ENCODE results near the gene SMIM32. TPM values are rescaled to one million over a fixed set of nuclear protein-coding genes. Genes with fewer than 3 reads are reported as not detected.

SMIM32 gene
- under 1 TPM in 1 of 2 donors, not detected in 1; 0.49 TPM for total RNA-seq
- polyA plus RNA-seq = 1 to 10 TPM in 1 of 2 donors, not detected in 1; 1.4 TPM
- long read RNA-seq, donor 1, partial matches to known transcripts = 0 of 1 reads
- long read RNA-seq, donor 1, other reads (novel, unspliced or antisense) = 0 of 1 reads
- long read RNA-seq, donor 2 = 0 reads

GRCh38 chr5:136192526-136193321 lies at the start of gene SMIM32:
Gene SMIM32, minus strand, starts transcription at chr5:136193162. Its CDS starts 638 bp downstream, at chr5:136192524.
- DNase-seq (no peak), ATAC-seq (ENCODE audit: low FRiP score) (peak; percentile 3)
- Histone ChIP-seq H3K27me3 (ENCODE audit: control insufficient read depth in 1 of 2, insufficient read depth in 2 of 2, low read length in 1 of 2) (no peaks in the 10 kb centered on the region), H3K4me3 (ENCODE audit: low read length in 2 of 2) (peak within 1 kb of the TSS in 1 of 2 donors; percentile 38), H3K9me3 (ENCODE audit: control insufficient read depth, low read length) (no peaks in the 10 kb centered on the region), H3K36me3 (ENCODE audit: control insufficient read depth in 1 of 2, insufficient read depth in 2 of 2, low read length in 1 of 2) (no peaks in the 10 kb centered on the region), H3K27ac (ENCODE audit: low read depth in 1 of 2, low read length in 2 of 2) (no peak within 1 kb of the TSS), H3K4me1 (ENCODE audit: control insufficient read depth in 1 of 2, insufficient read depth in 2 of 2, low read length in 2 of 2) (no peaks in the 10 kb centered on the region)
- intact Hi-C loops (cut with DNase I) = no loop called here
- 0 to 1% methylated on average over 61 to 81 of the region's 81 CpGs for WGBS, 2 donors

GRCh38 chr5:136242611-136243010 lies 49.6 kb upstream of the SMIM32 start:
- intact Hi-C loops (cut with DNase I) = no loop called here
- ATAC-seq (ENCODE audit: low FRiP score) (no peak), DNase-seq (no peak)

GRCh38 chr5:136242136-136242535 lies 49.2 kb upstream of the SMIM32 start:
- intact Hi-C loops (cut with DNase I) = no loop called here
- DNase-seq = no peak
- Histone ChIP-seq H3K36me3 (ENCODE audit: control insufficient read depth in 1 of 2, insufficient read depth in 2 of 2, low read length in 1 of 2) (no peaks in the 10 kb centered on the region), H3K27ac (ENCODE audit: low read depth in 1 of 2, low read length in 2 of 2) (no peak overlapping the region), H3K9me3 (ENCODE audit: control insufficient read depth, low read length) (no peaks in the 10 kb centered on the region), H3K4me3 (ENCODE audit: low read length in 2 of 2) (no peak overlapping the region), H3K4me1 (ENCODE audit: control insufficient read depth in 1 of 2, insufficient read depth in 2 of 2, low read length in 2 of 2) (no peaks in the 10 kb centered on the region), H3K27me3 (ENCODE audit: control insufficient read depth in 1 of 2, insufficient read depth in 2 of 2, low read length in 1 of 2) (no peaks in the 10 kb centered on the region)
- WGBS, 2 donors = 82 to 88% methylated on average over 1 of the region's 1 CpG
- ATAC-seq (ENCODE audit: low FRiP score) = no peak

More at GRCh38 chr5:136242611-136243010, 49.6 kb upstream of the SMIM32 start:
- H3K4me3 ChIP-seq (ENCODE audit: low read length in 2 of 2) = no peak overlapping the region
- H3K9me3 ChIP-seq (ENCODE audit: control insufficient read depth, low read length) = no peaks in the 10 kb centered on the region
- no peaks in the 10 kb centered on the region for H3K4me1 ChIP-seq (ENCODE audit: control insufficient read depth in 1 of 2, insufficient read depth in 2 of 2, low read length in 2 of 2)
- WGBS, 2 donors = 92 to 94% methylated on average over 2 of the region's 2 CpGs
- H3K27me3 ChIP-seq (ENCODE audit: control insufficient read depth in 1 of 2, insufficient read depth in 2 of 2, low read length in 1 of 2) = no peaks in the 10 kb centered on the region
- no peak overlapping the region for H3K27ac ChIP-seq (ENCODE audit: low read depth in 1 of 2, low read length in 2 of 2)
- no peaks in the 10 kb centered on the region for H3K36me3 ChIP-seq (ENCODE audit: control insufficient read depth in 1 of 2, insufficient read depth in 2 of 2, low read length in 1 of 2)

GRCh38 chr5:136240894-136241293 lies 47.9 kb upstream of the SMIM32 start:
- 94 to 97% methylated on average over 4 of the region's 4 CpGs for WGBS, 2 donors
- ATAC-seq (ENCODE audit: low FRiP score) = no peak
- Histone ChIP-seq H3K36me3 (ENCODE audit: control insufficient read depth in 1 of 2, insufficient read depth in 2 of 2, low read length in 1 of 2) (no peaks in the 10 kb centered on the region), H3K27me3 (ENCODE audit: control insufficient read depth in 1 of 2, insufficient read depth in 2 of 2, low read length in 1 of 2) (no peaks in the 10 kb centered on the region), H3K27ac (ENCODE audit: low read depth in 1 of 2, low read length in 2 of 2) (no peak overlapping the region), H3K4me3 (ENCODE audit: low read length in 2 of 2) (no peak overlapping the region), H3K4me1 (ENCODE audit: control insufficient read depth in 1 of 2, insufficient read depth in 2 of 2, low read length in 2 of 2) (no peaks in the 10 kb centered on the region), H3K9me3 (ENCODE audit: control insufficient read depth, low read length) (no peaks in the 10 kb centered on the region)
- intact Hi-C loops (cut with DNase I) = no loop called here
- DNase-seq = no peak

- peaks cover 0 to 2% of the 10 kb centered on the region in 2 donors for H3K27me3 ChIP-seq (ENCODE audit: control insufficient read depth in 1 of 2, insufficient read depth in 2 of 2, low read length in 1 of 2)
- DNase-seq (no peak), ATAC-seq (ENCODE audit: low FRiP score) (no peak)
- intact Hi-C loops (cut with DNase I) = no loop called here
- H3K4me1 ChIP-seq (ENCODE audit: control insufficient read depth in 1 of 2, insufficient read depth in 2 of 2, low read length in 2 of 2) = no peaks in the 10 kb centered on the region
- H3K36me3 ChIP-seq (ENCODE audit: control insufficient read depth in 1 of 2, insufficient read depth in 2 of 2, low read length in 1 of 2) = no peaks in the 10 kb centered on the region
- WGBS, 2 donors = 61 to 62% methylated on average over 5 of the region's 5 CpGs
- H3K4me3 ChIP-seq (ENCODE audit: low read length in 2 of 2) = no peak overlapping the region
- H3K27ac ChIP-seq (ENCODE audit: low read depth in 1 of 2, low read length in 2 of 2) = no peak overlapping the region
- no peaks in the 10 kb centered on the region for H3K9me3 ChIP-seq (ENCODE audit: control insufficient read depth, low read length)
These were observed 43.6 kb upstream of the SMIM32 start for GRCh38 chr5:136236479-136237083.

GRCh38 chr5:136235321-136235720 lies 42.4 kb upstream of the SMIM32 start:
- H3K4me1 ChIP-seq (ENCODE audit: control insufficient read depth in 1 of 2, insufficient read depth in 2 of 2, low read length in 2 of 2) = no peaks in the 10 kb centered on the region
- 6 to 62% methylated on average over 1 of the region's 1 CpG for WGBS, 2 donors
- no peak overlapping the region for H3K27ac ChIP-seq (ENCODE audit: low read depth in 1 of 2, low read length in 2 of 2)
- DNase-seq = no peak
- no peaks in the 10 kb centered on the region for H3K9me3 ChIP-seq (ENCODE audit: control insufficient read depth, low read length)
- H3K36me3 ChIP-seq (ENCODE audit: control insufficient read depth in 1 of 2, insufficient read depth in 2 of 2, low read length in 1 of 2) = no peaks in the 10 kb centered on the region
- intact Hi-C loops (cut with DNase I) = no loop called here
- no peak overlapping the region for H3K4me3 ChIP-seq (ENCODE audit: low read length in 2 of 2)
- no peak for ATAC-seq (ENCODE audit: low FRiP score)
- H3K27me3 ChIP-seq (ENCODE audit: control insufficient read depth in 1 of 2, insufficient read depth in 2 of 2, low read length in 1 of 2) = peaks cover 0 to 2% of the 10 kb centered on the region in 2 donors

- 90 to 95% methylated on average over 6 of the region's 6 CpGs for WGBS, 2 donors
- Histone ChIP-seq H3K36me3 (ENCODE audit: control insufficient read depth in 1 of 2, insufficient read depth in 2 of 2, low read length in 1 of 2) (no peaks in the 10 kb centered on the region), H3K27me3 (ENCODE audit: control insufficient read depth in 1 of 2, insufficient read depth in 2 of 2, low read length in 1 of 2) (peaks cover 0 to 2% of the 10 kb centered on the region in 2 donors), H3K27ac (ENCODE audit: low read depth in 1 of 2, low read length in 2 of 2) (no peak overlapping the region), H3K4me3 (ENCODE audit: low read length in 2 of 2) (no peak overlapping the region), H3K9me3 (ENCODE audit: control insufficient read depth, low read length) (no peaks in the 10 kb centered on the region), H3K4me1 (ENCODE audit: control insufficient read depth in 1 of 2, insufficient read depth in 2 of 2, low read length in 2 of 2) (no peaks in the 10 kb centered on the region)
- DNase-seq (no peak), ATAC-seq (ENCODE audit: low FRiP score) (no peak)
- intact Hi-C loops (cut with DNase I) = no loop called here
These were observed 39.4 kb upstream of the SMIM32 start for GRCh38 chr5:136232316-136232715.

- no peak for ATAC-seq (ENCODE audit: low FRiP score)
- intact Hi-C loops (cut with DNase I) = no loop called here
- WGBS, 2 donors = 21 to 36% methylated on average over 1 of the region's 1 CpG
These were observed 37.2 kb upstream of the SMIM32 start for GRCh38 chr5:136230176-136230575.

More at GRCh38 chr5:136230176-136230575, 37.2 kb upstream of the SMIM32 start:
- H3K4me3 ChIP-seq (ENCODE audit: low read length in 2 of 2) = no peak overlapping the region
- H3K36me3 ChIP-seq (ENCODE audit: control insufficient read depth in 1 of 2, insufficient read depth in 2 of 2, low read length in 1 of 2) = no peaks in the 10 kb centered on the region
- H3K27me3 ChIP-seq (ENCODE audit: control insufficient read depth in 1 of 2, insufficient read depth in 2 of 2, low read length in 1 of 2) = no peaks in the 10 kb centered on the region
- no peaks in the 10 kb centered on the region for H3K9me3 ChIP-seq (ENCODE audit: control insufficient read depth, low read length)
- no peak overlapping the region for H3K27ac ChIP-seq (ENCODE audit: low read depth in 1 of 2, low read length in 2 of 2)
- no peaks in the 10 kb centered on the region for H3K4me1 ChIP-seq (ENCODE audit: control insufficient read depth in 1 of 2, insufficient read depth in 2 of 2, low read length in 2 of 2)
- DNase-seq = no peak
